Cortex of kidney (tissue), 1 donor: ENCODE results near the gene HACD3.
"Not testable (repeated sequence)": the region's sequence is repeated elsewhere in the genome, so short reads cannot be mapped to it uniquely, and the experiment has no call there.

ENCODE experiments used
- DNase-seq: peaks from one replicate; lab custom pipeline; 2025; lab: John Stamatoyannopoulos, UW

The HACD3 gene

GRCh38 chr15:65603134-65603533, 72.9 kb downstream of the HACD3 start:
- no peak for DNase-seq

GRCh38 chr15:65603559-65603958, 73.3 kb downstream of the HACD3 start:
- DNase-seq = no peak

GRCh38 chr15:65610871-65611718, 80.8 kb downstream of the HACD3 start, which contains the start of gene INTS14:
Gene INTS14, minus strand, starts transcription at chr15:65611131. Its CDS starts 3,751 bp downstream, at chr15:65607380.
- DNase-seq = peak; percentile 23

DNA sequence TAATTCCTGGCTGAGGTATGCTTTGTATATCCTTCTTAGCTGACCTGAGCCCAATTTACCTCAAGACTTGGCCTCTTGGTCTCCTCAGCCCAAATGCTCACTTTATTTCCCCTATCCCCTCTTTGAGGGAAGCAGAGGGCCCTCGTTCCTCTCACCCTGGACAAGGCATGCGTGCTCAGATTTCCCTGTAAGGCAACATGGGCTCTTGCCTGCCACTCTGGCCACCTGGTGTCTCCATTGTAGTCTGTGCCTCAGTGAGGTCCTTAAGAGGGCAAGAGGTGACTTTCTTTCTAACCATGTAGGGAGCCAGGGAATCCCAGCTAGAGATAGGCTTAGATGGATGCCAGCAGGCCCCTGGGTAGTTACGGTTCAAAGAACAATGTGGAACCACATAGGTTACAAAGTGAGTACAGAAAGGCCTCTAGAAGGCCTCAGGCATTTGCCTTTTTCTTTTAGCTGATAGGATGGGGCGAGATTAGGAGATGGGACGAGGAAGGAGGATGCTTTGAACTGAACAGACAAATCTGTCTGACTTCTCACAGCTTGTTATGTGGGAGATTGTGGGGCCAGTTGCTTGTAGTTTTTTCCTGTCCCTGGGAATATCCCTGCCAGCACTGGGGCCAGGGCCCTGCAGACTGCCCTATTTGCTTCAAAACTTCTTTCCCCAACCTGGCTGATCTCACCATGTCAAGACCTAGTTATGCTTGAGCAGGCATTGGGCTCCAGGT, 81.8 kb downstream of the HACD3 start:
- DNase-seq = no peak

- no peak for DNase-seq
Observed at GRCh38 chr15:65612616-65612946, 82.3 kb downstream of the HACD3 start.

DNA sequence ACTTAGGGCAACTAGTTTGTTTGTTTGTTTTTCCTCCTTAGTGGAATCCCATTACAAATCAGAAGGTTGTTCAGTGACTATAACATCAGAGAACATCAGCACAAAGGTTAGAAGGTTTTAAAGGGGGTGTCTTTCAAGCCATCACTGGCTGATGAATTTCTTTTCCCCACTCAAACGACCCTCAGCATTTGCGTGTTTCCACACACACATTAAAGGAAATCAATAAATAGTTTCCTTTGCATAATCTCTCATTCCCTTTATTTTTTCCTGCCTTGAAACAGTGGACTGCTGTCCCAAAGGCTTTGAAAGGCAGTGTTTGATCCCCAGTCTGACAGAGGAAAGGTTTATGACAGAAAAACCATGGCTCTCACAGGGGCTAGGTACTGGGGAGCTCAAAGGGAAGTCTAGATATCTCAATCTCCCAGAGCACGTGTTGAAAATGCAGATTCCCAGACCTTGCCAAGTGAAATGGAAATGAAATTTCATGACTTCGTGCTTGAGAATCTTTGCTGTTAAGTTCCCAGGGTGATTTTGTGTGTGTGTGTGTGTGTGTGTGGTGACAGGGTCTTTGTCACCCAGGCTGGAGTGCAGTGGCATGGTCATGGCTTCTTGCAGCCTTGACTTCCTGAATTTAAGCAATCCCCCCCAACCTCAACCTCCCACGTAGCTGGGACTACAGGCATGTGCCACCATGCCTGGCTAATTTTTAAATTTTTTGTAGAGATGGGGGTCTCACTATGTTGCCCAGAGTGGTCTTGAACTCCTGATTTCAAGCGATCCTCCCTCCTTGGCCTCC, 82.9 kb downstream of the HACD3 start:
- no peak for DNase-seq

GRCh38 chr15:65615887-65616286, 85.6 kb downstream of the HACD3 start:
- not testable (repeated sequence) for DNase-seq

- no peak for DNase-seq
Observed at GRCh38 chr15:65618560-65619109, 88.4 kb downstream of the HACD3 start.

GRCh38 chr15:65619626-65620290, 89.5 kb downstream of the HACD3 start:
- DNase-seq = no peak

DNA sequence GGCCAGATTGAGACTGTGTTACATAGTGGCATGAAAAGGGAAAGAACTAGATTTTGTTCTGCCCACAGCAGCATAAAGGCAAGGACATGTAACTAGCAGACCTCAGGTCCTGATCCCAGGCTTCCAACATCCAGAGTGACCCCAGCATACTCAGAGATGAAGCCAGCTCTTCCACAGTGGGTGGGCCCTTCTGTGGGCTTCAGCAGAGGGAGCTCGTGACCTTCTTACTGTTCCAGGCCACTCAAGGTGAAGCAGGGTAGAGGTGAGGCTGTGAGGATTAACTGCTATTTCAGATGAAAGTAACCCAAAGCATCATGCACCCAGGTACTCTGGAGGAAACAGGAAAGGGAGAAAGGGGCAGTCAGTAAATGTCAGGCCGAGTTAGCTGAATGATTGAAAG, 90.6 kb downstream of the HACD3 start:
- no peak for DNase-seq

DNA sequence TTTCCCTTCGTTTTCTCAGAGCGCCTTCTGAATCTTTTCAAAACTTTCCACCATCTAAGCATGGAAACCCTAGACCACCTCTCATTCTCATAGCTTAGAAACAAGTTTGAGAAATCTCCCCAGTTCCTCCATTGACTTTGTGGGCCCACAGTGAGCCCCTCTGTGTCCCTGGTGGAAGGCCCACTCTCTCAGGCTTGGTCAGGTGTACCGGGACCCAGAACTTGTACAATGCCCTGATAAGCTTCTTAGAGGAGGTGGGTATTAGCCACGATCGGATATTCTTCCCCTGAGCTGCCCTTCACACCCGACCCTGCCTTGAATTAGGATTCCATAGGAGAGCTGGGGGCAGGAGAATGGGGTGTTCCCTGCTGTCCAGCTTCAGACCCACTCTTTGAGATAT, 91.4 kb downstream of the HACD3 start, which contains the start of gene SLC24A1:
Gene SLC24A1, plus strand, starts transcription at position 301 of the 400 bp plus-strand sequence. CDS start 2,143 bp downstream, outside the sequence.
- no peak for DNase-seq

GRCh38 chr15:65623103-65623502, 92.8 kb downstream of the HACD3 start:
- DNase-seq = no peak

DNA sequence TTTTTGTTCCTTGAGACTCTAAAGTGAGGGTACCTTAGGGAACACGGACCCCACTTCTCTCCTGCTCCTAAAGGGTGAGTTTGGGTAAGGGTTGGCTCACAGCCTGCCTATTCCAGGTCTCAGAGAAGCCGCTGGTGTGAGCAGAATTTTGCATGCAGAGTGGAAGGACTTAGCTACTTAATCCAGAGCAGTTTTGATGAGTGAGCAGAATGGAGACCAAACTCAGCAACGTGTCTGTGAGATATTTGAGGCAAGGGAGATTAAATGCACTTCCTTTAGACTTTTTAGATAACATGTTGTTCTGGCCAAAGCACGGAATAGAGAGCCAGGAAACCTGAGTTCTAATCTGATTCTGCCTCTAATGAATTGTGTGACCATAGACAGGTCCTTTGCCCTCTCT, 96.6 kb downstream of the HACD3 start:
- no peak for DNase-seq
